ENCODE data around the gene KRTAP9-9. TPM values are rescaled to one million over a fixed set of nuclear protein-coding genes. Genes with fewer than 3 reads are reported as not detected.

Gene KRTAP9-9
- total RNA-seq, 2 donors from 2014 or later: not detected

Other genes starting within 250 kb of the KRTAP9-9 start
- gene KRTAP3-1, start 246.3 kb upstream of the KRTAP9-9 start, total RNA-seq: not detected
- not detected for gene KRTAP1-5, start 228.2 kb upstream of the KRTAP9-9 start, total RNA-seq
- gene KRTAP1-4, start 225.2 kb upstream of the KRTAP9-9 start, total RNA-seq: not detected
- not detected for gene KRTAP1-3, start 220.5 kb upstream of the KRTAP9-9 start, total RNA-seq
- gene KRTAP1-1, start 213.9 kb upstream of the KRTAP9-9 start, total RNA-seq: not detected
- gene KRTAP2-1, start 208.1 kb upstream of the KRTAP9-9 start, total RNA-seq: not detected
- not detected for gene KRTAP2-2, start 200.2 kb upstream of the KRTAP9-9 start, total RNA-seq
- not detected for gene KRTAP2-3, start 195.3 kb upstream of the KRTAP9-9 start, total RNA-seq
- gene KRTAP2-4, start 189.5 kb upstream of the KRTAP9-9 start, total RNA-seq: not detected
- not detected for gene KRTAP4-7, start 171.2 kb upstream of the KRTAP9-9 start, total RNA-seq
- gene KRTAP4-8, start 157.2 kb upstream of the KRTAP9-9 start, total RNA-seq: not detected
- not detected for gene KRTAP4-16, start 153.2 kb upstream of the KRTAP9-9 start, total RNA-seq
- not detected for gene KRTAP4-9, start 150.0 kb upstream of the KRTAP9-9 start, total RNA-seq
- gene KRTAP4-11, start 137.0 kb upstream of the KRTAP9-9 start, total RNA-seq: not detected
- not detected for gene KRTAP4-12, start 131.2 kb upstream of the KRTAP9-9 start, total RNA-seq
- gene KRTAP4-6, start 114.8 kb upstream of the KRTAP9-9 start, total RNA-seq: not detected
- gene KRTAP4-5, start 105.6 kb upstream of the KRTAP9-9 start, total RNA-seq: not detected
- gene KRTAP4-4, start 94.6 kb upstream of the KRTAP9-9 start, total RNA-seq: not detected
- not detected for gene KRTAP4-3, start 87.2 kb upstream of the KRTAP9-9 start, total RNA-seq
- not detected for gene KRTAP4-2, start 77.2 kb upstream of the KRTAP9-9 start, total RNA-seq
- not detected for gene KRTAP4-1, start 70.5 kb upstream of the KRTAP9-9 start, total RNA-seq
- not detected for gene KRTAP9-1, start 65.5 kb upstream of the KRTAP9-9 start, total RNA-seq
- not detected for gene KRTAP9-2, start 28.7 kb upstream of the KRTAP9-9 start, total RNA-seq
- not detected for gene KRTAP9-3, start 22.9 kb upstream of the KRTAP9-9 start, total RNA-seq
- gene KRTAP9-8, start 17.4 kb upstream of the KRTAP9-9 start, total RNA-seq: not detected
- gene KRTAP9-4, start 5.7 kb upstream of the KRTAP9-9 start, total RNA-seq: not detected
- gene KRTAP9-6, start 10.0 kb downstream of the KRTAP9-9 start, total RNA-seq: not detected
- not detected for gene KRTAP9-7, start 20.3 kb downstream of the KRTAP9-9 start, total RNA-seq
- gene KRTAP29-1, start 47.5 kb downstream of the KRTAP9-9 start, total RNA-seq: not detected
- not detected for gene KRTAP16-1, start 53.9 kb downstream of the KRTAP9-9 start, total RNA-seq
- not detected for gene KRTAP17-1, start 60.3 kb downstream of the KRTAP9-9 start, total RNA-seq
- not detected for gene KRT33A, start 95.4 kb downstream of the KRTAP9-9 start, total RNA-seq
- gene KRT33B, start 114.4 kb downstream of the KRTAP9-9 start, total RNA-seq: not detected
- not detected for gene KRT34, start 126.9 kb downstream of the KRTAP9-9 start, total RNA-seq
- not detected for gene KRT31, start 142.2 kb downstream of the KRTAP9-9 start, total RNA-seq
- gene KRT37, start 169.2 kb downstream of the KRTAP9-9 start, total RNA-seq: not detected
- gene KRT38, start 185.6 kb downstream of the KRTAP9-9 start, total RNA-seq: not detected
- not detected for gene KRT32, start 212.0 kb downstream of the KRTAP9-9 start, total RNA-seq
- gene KRT35, start 225.8 kb downstream of the KRTAP9-9 start, total RNA-seq: not detected
- gene KRT36, start 234.5 kb downstream of the KRTAP9-9 start, total RNA-seq: not detected